Measurements from ENCODE around the gene CRIP1. TPM values are rescaled to one million over a fixed set of nuclear protein-coding genes. Genes with fewer than 3 reads are reported as not detected.

CRIP1 gene
- total RNA-seq, 1 experiment from 2014 or later, result 6.9 TPM

- Histone ChIP-seq H3K27me3 (ENCODE audit: insufficient read depth, low read length) (peaks cover 25% of the 10 kb centered on the region), H2BK15ac (ENCODE audit: low read depth, low read length) (no peak within 1 kb of the TSS), H2AFZ (ENCODE audit: low read length) (no peak within 1 kb of the TSS), H3K56ac (ENCODE audit: insufficient read length, low read depth, low read length) (no peak within 1 kb of the TSS), H3K4ac (ENCODE audit: low read depth, low read length) (no peak within 1 kb of the TSS), H3T11ph (ENCODE audit: low read length) (no peak within 1 kb of the TSS), H3K4me1 (ENCODE audit: insufficient read depth, low read length) (no peaks in the 10 kb centered on the region; the same call in 1 of the 2 replicates), H2BK20ac (ENCODE audit: low read depth, low read length, poor library complexity, severe bottlenecking) (no peak within 1 kb of the TSS), H3K9me3 (ENCODE audit: control insufficient read depth, low read depth, low read length) (no peaks in the 10 kb centered on the region), H3K79me2 (ENCODE audit: insufficient read depth, low read length) (no peaks in the 10 kb centered on the region), H2BK120ac (ENCODE audit: low read depth, low read length, poor library complexity, severe bottlenecking) (no peak within 1 kb of the TSS), H3K23ac (ENCODE audit: insufficient read length, low read depth, low read length) (no peak within 1 kb of the TSS), H2BK12ac (ENCODE audit: insufficient read length, low read depth, low read length) (no peak within 1 kb of the TSS), H3K18ac (ENCODE audit: insufficient read length, low read depth, low read length) (peak within 1 kb of the TSS; percentile 95), H3K4me2 (ENCODE audit: insufficient read depth, insufficient read length, low read length) (peak within 1 kb of the TSS; percentile 44), H4K8ac (replicated peaks; ENCODE audit: insufficient read length, low read depth, low read length) (no peak within 1 kb of the TSS), H4K20me1 (ENCODE audit: control insufficient read depth, insufficient read depth, insufficient read length) (no peaks in the 10 kb centered on the region), H3K14ac (ENCODE audit: insufficient read depth, low read length) (peak within 1 kb of the TSS; percentile 44), H3K23me2 (ENCODE audit: insufficient read length, low read depth, low read length, poor library complexity, severe bottlenecking) (peaks cover 8% of the 10 kb centered on the region), H2AK5ac (ENCODE audit: insufficient read length, low read length) (no peak within 1 kb of the TSS), H3K9ac (ENCODE audit: extremely low read depth, insufficient read length, low read length) (no peak within 1 kb of the TSS), H3K27ac (ENCODE audit: insufficient read length, low read depth, low read length) (no peak within 1 kb of the TSS), H4K5ac (ENCODE audit: insufficient read length, low read depth, low read length) (no peak within 1 kb of the TSS), H4K91ac (ENCODE audit: insufficient read length, low read depth, low read length) (no peak within 1 kb of the TSS), H3K79me1 (ENCODE audit: insufficient read depth, low read depth, low read length, poor library complexity, severe bottlenecking) (no peaks in the 10 kb centered on the region), H2BK5ac (ENCODE audit: insufficient read length, low read length) (no peak within 1 kb of the TSS)
- peak within 1 kb of the TSS; percentile 51 to 73 for H3K4me3 Mint-ChIP-seq
- no peak within 1 kb of the TSS for H3K27ac Mint-ChIP-seq
- TF ChIP-seq CTCF (conservative IDR thresholded peaks at IDR 0.05), result no peak
- peaks cover 39% of the 10 kb centered on the region for H3K27me3 Mint-ChIP-seq (ENCODE audit: low read depth)
- H3K4me1 Mint-ChIP-seq, result peaks cover 0 to 20% of the 10 kb centered on the region in 2 experiments; a peak in 2 of 4 replicates
- no peak for DNase-seq
- H3K9me3 Mint-ChIP-seq, result peaks cover 0 to 3% of the 10 kb centered on the region in 2 experiments; a peak in 1 of 5 replicates
- peaks cover 0 to 2% (median 0%) of the 10 kb centered on the region in 3 experiments; a peak in 1 of 7 replicates for H3K36me3 Mint-ChIP-seq (ENCODE audit: insufficient read depth in 1 of 3, low read depth in 3 of 3)
- WGBS (ENCODE audit: extremely low coverage, insufficient read length, low lambda C conversion rate), result no CpG with 5 or more reads among the region's 118 CpGs
These were observed 12.0 kb upstream of the CRIP1 start, which contains the start of gene CRIP2 for GRCh38 chr14:105474483-105475268. TSS of gene CRIP2 (plus strand) at chr14:105474821. CDS start at chr14:105474863, 42 bp downstream.
